HG03378 (cell line): ENCODE results near the gene KCNK10.

Source experiments
- ATAC-seq: cut with Tn5 transposase; IDR thresholded peaks from one replicate; pipeline ENCODE4 v1.9.1; 2021; ENCODE audit warnings: mild to moderate bottlenecking, moderate library complexity; ENCODE audit not compliant: unreplicated experiment

Gene KCNK10

DNA sequence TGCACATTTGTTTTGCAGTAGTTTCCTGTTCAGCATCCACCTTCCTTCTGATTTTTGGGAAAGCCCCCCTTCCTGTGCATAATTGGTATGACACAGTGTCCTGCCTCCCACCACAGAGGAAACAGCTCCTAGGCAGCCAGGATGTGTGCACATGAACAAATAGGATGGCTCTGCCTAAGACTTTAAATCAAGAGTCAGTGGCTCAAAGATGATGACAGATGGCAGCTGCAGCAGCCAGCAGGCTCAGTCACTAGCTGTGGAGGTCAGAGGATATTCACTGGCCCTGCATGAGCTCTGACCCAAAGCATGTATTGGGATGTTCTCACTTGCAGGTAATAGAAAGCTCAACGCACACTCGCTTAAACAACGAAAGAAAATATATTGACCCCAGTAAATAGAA, 90.3 kb downstream of the KCNK10 start:
- ATAC-seq = no peak

DNA sequence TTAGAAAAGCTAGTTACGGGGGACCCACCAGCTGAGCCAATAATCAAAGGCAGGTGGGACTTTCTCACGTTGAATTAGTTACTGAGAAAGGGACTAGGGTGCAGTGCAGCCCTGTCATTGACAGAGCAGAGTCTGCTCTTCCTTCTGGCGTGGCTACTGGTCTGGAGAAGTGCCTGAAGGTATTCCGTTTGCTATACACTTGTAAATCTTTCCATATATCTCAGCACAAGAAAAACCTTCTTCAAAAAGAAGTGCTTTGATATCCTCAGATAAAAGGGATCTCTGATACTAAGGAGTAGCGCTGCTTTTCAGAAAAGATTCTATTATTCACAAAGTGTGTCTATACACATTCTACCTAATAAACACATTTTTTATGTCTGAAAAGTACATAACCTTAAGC, 91.5 kb downstream of the KCNK10 start:
- no peak for ATAC-seq

DNA sequence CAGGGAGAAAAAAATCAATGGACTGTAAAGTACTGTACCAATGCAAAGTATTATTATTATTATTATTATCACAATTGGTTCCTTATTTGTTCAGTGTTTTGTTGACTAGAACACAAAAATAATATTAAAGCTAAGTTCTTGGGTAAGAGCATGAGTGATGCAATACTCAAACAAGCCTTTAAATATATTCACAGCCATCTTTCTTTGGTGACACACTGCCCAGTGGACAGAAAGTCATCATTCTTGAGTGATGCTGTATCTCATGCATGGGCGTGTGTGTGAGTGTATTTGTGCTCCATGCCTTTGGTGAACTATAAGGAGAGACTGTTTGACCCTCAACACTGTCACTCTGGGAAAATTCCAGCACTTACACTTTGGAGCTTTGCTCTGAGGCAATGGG, 93.6 kb downstream of the KCNK10 start:
- ATAC-seq = no peak

DNA sequence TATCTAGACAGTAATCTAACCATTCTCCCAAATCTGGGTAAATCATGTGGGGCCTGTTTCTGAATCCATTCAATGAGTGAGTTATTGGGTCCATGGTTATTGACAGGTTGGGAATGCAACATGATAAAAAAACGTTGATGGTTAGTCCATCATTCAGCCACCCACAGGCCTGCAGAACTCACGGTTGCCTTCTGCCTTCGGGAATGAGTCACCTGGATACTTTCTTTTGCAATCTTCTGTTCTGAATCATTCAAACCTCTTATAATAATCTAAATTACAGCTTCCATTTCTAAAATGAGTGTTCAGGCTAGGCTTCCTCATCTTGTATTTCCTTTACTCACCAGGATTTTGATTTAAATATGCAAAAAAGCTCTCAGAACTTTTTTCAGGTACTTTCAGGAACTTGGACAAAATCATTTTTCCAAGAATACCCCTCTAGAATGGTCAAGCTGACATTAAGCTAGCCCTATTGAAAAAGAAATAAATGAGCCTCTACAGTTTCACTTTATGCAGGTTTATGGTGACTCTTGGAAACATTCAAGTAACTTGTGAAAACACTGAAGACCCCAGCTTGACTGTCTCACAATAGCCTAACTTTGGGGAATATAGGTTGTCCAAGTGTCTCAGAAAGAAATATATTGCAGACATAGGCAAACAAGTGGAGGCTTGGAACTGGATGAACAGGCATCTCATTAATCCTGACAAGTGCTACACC, 94.4 kb downstream of the KCNK10 start:
- ATAC-seq = no peak

DNA sequence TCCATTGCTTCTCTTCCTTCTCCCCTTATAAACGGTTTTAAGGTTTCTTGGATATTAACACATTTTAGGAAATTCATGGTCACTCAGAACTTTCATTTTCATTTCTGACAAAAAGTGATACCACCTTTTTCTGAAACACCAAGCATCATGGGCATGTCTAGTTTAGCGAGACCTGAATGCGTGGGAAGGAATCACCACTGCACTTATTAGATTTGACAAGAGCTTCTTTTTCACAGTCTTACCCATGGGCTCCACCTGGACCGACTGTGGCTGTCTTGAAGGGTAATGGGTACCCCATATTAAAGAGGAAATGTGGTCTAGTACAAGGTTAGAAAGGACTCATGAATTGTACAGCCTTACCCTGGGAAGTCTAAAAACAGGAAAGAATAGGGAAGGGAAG, 95.4 kb downstream of the KCNK10 start:
- no peak for ATAC-seq

DNA sequence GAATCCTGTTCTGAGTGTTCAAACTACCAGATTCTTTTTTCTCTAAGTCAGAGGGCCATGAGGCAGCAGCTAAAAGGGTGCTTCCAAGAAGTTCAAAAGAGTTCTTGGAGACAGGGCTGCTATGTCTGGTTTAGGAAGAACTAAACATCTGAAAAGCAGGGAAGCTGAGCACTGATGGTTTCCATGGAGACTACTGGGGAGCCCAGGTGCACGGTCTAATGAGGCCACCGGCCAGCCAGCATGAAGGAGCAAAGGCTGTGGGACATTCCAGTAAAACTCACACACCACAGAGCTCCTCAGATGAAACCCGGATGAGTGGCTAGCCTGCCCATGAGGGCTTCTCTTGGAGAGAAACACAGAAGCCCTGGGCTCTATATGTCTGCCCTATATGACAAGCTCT, 97.3 kb downstream of the KCNK10 start:
- no peak for ATAC-seq

DNA sequence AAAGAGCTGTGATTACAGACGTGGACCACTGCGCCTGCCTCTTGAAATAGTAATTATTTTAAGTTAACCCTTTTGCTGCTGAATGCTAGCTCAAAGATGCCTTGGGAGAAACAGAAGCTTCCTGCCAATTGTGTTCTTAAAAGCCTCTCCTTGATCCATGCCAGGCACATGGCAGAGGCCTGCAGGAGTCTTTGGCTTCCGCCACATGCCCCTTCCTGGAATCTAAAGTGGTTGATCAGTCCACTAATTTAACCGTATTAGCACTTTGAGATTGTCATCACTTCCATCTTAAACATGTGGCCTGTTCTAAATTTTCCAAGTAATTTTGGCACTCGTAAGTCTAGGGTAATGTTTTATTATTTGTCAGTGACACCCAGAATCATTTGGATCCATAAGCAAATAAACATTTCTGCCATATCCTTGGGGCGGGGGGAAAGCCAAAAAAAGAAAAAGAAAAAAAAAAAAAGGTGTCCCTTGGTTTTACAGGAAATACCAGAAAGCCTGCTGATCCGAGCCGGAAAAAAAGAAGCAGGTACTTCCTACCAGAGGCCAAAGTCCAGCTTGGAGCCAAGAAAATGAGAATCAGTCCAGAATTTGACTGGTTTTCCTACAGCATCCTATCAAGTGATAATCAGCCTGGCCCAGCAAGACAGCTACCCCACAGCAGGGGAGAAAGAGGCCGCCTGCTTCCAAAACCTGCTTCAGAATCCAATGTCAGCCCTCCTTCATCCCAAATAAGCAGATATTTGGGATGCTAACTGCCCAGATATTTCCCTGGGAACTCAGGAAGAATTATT, 104.8 kb downstream of the KCNK10 start:
- ATAC-seq = no peak

DNA sequence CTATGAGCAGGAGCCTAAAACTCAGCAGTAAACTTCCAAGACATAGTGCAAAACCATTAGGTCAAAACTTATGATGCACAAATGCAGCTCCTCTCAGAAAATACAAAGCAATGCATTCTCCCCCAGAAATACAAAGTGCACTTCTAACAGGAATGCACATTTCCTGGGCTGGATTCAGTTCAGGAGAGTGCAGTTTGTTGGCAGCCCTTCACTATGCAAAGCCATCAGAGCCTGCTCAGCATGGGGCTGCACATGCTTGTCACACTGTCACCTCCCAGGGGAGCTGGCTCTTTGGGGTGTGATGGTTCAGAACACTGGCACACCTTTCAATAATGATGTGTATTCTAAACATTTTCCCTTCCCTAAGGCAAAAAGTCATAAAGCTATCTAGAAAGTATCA, 110.4 kb downstream of the KCNK10 start:
- no peak for ATAC-seq

DNA sequence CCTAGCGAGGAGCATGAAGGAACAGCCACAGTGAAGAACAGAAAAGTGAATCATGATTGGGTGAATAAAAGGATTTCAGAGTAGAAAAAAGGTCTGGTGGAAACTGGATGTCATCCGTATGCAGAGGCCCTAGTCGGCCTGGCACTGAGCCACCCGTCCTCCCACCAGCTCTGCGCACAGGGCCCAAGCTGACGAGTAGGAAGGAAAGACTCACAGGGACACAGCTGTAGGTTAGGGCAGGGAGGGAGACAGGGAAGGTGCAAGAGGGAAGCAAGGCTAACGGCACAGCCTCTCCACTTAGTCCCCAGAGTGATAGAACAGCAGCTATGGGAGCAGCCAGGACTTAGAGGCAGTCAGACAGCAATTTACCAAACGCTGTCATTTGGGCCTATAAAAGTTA, 112.6 kb downstream of the KCNK10 start:
- ATAC-seq = no peak

DNA sequence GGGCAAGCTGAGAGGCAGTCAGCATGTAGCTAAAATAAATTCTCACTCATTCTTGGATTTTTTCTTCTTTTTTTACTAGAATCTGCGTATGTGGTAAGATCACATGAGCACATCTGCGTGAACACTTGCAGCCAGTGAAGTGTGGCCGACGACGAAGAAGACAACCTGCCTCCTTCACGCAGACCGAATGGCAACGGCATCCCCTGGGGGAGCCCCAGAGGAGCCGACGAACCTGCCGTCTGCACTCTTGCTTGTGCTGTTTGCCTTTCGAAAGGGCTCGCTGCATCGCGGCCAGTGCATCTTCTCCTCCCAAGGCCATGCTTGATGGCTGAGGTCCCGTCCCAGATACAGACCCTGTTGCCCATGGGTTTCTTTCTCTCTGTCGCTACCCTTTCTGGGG, 113.8 kb downstream of the KCNK10 start:
- ATAC-seq = no peak

DNA sequence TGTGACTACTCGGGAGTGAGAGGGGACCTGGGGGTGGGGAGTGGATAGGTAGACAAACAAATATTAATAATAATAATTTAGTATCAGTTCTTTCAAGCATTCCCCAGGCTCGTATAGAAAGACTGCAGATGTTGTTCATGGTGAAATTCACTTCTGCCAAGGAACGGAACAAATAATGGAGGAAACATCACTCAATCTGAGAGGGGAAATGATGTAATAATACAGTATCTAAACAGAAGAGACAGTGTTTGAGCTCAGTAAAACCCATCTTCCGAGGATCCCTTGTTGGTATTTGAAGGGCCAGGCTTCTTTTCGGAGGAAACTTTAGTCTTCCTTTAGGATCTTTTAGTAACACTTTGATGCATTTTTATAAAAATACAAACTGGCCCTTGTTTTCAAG, 114.2 kb downstream of the KCNK10 start:
- no peak for ATAC-seq

DNA sequence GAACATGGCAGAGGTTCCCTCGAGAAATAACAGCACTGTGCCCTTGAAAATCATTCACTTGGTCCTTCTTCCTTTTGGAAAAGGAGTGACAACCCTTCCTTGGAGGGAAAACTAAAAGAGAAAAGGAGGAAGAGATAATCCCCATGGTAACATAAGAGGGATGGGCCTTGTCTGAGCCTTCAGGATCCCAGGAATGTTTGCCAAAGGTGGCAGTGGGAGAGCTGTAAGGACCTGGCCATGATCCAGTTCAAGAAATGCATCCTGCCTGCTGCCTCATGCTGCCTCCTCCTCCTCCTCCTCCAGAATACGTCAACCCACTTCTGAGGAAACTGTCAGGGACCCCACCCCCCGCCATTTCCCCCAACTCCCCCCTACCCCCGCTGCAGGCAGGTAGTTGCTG, 118.8 kb downstream of the KCNK10 start:
- ATAC-seq = no peak

DNA sequence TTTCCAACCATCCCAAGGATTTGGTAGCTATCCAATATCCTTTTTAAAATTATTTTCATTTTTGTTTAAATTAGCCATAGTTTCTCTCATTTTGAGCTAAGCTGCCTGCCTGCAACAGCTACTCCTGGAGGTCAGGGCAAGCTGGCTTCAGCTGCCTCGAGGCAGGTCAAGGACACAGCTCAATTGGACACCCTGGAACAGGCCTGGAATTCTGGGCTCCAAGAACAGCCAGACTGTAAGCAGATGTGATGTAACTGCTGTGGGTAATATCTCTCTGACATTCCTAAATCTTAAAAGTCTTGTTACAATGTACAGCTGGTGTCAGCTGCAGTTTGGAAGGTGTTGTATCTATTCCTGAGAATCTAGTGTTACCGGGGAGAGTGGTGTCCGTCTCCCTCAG, 119.8 kb downstream of the KCNK10 start:
- ATAC-seq = no peak

DNA sequence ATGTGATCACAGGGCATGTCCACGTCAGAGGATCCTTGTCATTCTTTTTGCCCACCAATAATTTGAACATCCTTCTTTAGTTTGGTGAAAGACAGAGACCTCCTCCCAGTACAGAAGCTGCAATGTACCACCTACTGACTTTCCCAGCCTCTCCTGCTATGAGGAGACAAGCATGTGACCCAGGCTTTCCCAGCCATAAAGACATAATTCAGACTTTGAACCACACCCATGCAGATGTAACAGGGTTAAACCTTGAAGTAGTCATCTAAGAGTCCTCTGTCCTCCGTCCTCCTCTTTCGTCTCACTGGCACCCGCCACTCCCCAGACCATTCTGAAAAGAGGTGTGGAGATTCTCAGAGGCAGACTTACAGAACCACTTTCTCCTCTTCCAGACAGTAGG, 120.8 kb downstream of the KCNK10 start:
- ATAC-seq = no peak

DNA sequence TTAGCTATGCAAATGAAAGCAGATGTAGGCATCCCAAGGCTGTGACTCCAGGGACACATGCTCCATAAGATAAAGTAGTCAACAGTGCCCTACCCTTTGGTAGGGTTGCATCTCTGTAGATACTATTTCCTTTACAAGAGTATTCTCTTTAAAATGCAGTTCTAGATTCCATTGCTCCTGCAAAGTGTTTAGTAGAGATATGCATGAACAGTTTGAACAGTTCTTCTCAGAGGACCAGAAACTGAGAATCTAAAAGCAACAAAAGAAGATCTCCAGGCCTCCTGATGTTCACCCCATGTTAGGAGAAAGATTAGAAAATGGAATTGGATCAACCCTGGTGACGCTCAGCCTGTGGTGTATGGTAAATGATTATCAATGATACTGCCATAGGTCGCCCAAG, 121.2 kb downstream of the KCNK10 start:
- no peak for ATAC-seq

DNA sequence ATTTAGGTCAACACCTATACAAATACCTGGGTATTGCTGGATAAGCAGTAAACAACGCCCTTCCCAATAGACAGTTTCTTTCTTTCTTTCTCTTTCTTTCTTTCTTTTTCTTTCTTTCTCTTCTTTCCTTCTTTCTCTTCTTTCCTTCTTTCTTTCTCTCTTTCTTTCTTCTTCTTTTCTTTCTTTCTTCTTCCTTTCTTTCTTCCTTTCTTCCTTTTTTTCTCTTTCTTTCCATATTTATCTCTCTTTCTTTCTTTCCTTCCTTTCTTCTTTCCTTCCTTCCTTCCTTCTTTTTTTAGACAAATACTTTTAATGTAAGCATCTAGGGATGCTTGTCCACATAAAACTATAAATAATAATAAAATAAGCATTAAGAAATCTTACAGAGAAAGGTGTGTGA, 123.2 kb downstream of the KCNK10 start:
- ATAC-seq = no peak

DNA sequence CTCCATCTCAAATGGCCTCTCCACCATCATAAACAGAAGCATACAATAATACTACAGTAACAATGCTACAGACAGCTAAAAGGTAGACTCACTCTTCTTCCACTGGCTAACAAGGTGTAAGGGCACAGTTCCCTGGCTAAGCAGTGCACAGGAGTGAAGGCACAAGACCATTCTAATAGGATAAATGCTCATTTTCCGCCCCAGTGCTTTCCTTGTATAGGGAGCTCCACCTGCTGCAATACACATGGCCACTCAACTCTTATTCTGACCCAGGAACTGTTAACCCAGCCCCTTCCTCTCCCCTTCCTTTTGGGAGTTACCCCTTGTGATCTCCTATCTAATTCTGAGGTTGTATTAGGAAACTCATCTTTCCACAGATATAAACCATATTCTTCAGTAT, 124.6 kb downstream of the KCNK10 start:
- ATAC-seq = no peak

DNA sequence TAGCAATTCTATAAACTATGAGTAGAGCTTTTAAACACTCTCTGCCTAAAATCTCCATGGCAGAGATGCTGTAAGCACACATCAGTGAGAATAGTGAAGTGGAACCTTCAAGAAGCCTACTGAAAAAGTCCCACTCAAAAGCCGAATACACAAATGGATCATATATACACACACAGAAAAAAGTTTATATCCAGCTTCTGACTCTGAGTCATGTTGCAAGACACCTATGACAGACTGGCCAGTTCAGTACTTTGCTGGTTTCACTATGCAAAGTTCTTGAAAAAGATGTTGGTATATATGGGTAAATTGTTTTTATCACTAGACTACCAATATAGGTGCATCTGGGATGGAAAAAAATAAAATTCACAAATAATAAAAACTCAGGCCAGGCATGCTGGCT, 126.1 kb downstream of the KCNK10 start:
- peak; percentile 77 for ATAC-seq

DNA sequence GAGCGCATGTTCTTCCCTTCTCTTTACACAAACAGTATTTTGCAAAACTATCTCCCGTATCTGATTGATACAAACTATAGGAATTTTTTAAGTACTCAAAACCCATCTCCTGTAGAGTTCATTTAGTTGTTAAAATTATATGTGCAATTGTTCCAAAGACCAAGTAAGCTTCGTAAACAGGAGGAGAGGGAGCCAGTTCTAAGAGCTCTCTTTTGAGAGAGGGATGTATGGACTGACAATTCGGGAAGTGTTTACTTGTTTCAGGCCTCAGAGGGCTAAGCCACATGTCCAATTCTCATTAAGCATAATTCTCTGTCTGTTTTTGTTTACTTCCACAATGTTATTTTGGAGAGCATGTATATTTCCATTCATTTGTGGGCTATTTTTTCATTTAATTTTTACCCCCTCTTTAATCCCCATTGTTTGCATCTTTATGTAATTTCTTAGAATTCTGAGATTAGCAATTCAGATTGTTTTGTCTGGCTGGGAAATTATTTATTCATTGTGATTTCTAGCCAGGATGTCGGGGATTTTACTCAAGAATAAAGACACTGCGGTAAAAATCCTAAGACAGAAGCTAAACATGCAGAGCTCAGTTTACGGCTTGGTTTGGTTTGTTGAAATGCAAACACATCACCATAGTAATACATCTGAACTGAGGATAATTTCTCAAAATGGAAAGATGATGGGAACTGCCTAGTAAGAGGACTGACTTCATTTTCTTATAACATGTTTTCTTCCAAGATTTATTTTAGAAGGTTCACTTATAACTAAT, 126.8 kb downstream of the KCNK10 start:
- ATAC-seq = no peak

DNA sequence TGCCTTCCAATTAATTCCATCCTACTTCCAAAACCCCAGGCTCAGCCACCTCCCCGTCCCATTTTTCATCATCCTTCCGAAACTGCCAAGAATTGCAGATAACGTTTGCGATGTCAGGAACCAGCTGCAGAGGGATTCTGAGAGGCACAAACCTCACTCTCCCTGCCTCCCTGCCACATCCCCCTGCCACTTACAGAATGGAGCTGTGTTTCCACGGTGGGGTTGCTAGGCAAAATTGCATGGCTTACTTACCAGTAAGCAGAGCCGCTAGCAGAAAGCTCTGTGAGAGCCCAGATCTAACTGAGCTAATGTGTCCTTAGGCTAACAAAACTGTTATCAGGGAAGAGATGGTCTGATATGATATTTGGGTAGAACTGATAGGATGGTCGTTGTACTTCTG, 127.4 kb downstream of the KCNK10 start:
- ATAC-seq = no peak

DNA sequence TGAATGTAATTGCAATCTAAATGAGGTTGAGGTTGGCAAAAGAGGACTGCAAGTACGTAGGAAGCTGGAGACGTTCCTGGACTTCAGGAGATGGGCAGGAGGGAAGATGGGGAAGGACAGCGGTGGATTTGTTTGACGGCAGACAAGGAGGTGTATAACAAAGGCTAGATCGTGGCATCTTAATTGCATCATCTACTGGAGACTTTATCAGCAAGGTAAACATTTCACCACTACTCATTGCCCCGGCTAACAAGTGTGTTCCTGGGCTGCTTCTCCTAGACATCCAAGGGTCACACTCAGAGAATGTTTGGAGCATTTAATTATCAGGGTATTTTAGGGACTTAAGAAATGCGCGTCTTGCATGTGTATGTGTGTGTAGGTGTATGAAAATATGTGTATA, 128.5 kb downstream of the KCNK10 start:
- ATAC-seq = no peak

DNA sequence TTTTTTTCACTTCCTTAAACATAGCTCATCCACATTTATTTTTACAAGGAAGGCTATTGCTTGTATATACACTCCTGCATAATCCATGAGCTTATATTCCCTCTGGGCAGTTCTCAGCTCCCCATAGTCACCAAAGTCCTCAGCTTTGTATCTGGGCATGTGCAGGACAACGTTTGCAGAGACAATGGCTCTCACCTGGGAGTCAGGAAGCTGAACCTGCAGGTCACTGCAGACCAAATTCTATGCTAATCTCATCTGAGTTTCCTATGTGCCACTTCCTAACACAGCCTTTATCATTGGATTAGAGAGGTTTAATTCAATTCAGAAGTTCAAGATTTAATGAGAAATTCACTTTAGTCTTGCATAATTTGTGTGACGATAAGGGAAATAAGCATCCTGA, 131.5 kb downstream of the KCNK10 start:
- no peak for ATAC-seq
